Measurements from ENCODE around the gene SIM2.

GRCh38 chr21:36692114-36692834 is 6.6 kb upstream of the SIM2 start:
- TF ChIP-seq POLR2A (IDR thresholded peaks at IDR 0.05; ENCODE audit: low read length) (no peak), GATA1 (IDR thresholded peaks at IDR 0.05; ENCODE audit: low read depth, low read length) (no peak)

All from erythroblast (primary cell).